Stomach (tissue), 9 donors: ENCODE results near the gene PAOX. TPM values are rescaled to one million over a fixed set of nuclear protein-coding genes. Genes with fewer than 3 reads are reported as not detected.

Experiments
- DNase-seq, 2 donors: peaks; one replicate each; pipeline versions ENCODE4 v3.0.0 to v3.0.0-alpha.2; 2013 to 2019
- H3K27ac ChIP-seq, 5 donors: fragments of 200-600 bp in 4 of 5; sonication (generic) in 4 of 5; one replicate each; pipeline ENCODE4 v1.5.1; 2013 to 2019; ENCODE audit warnings: mild to moderate bottlenecking in 1 of 5, moderate library complexity in 1 of 5
- H3K27me3 ChIP-seq, 3 donors: fragments of 200-600 bp; sonication (generic); one replicate each; pipeline ENCODE4 v1.5.1; 2017 to 2019; ENCODE audit warnings: mixed run types in 1 of 3
- H3K36me3 ChIP-seq, 4 donors: fragments of 200-600 bp; sonication (generic); 1 replicate in 3 of 4; 2 replicates in 1 of 4; pipeline ENCODE4 v1.5.1; 2016 to 2019
- H3K4me1 ChIP-seq, 4 donors: fragments of 200-600 bp; sonication (generic); one replicate each; pipeline ENCODE4 v1.5.1; 2016 to 2019
- H3K4me3 ChIP-seq, 4 donors: fragments of 200-600 bp; sonication (generic) in 3 of 4; one replicate each; pipeline ENCODE4 v1.5.1; 2016 to 2019; ENCODE audit warnings: mild to moderate bottlenecking in 1 of 4
- H3K9me3 ChIP-seq, 4 donors: fragments of 200-600 bp; sonication (generic); one replicate each; pipeline ENCODE4 v1.5.1; 2016 to 2019
- CTCF ChIP-seq, 7 experiments: fragments of 450-650 bp in 4 of 7; fragments of 200-600 bp in 3 of 7; sonication (generic) in 3 of 7; IDR thresholded peaks; one replicate each; pipeline ENCODE4 v1.5.1; 2016 to 2019; ENCODE audit warnings: antibody characterized with exemption in 7 of 7, control low read depth in 2 of 7, mild to moderate bottlenecking in 1 of 7
- EP300 ChIP-seq: sonication (generic); formaldehyde crosslinking; IDR thresholded peaks from one replicate; pipeline ENCODE4 v1.6.1; 2017; ENCODE audit warnings: antibody characterized with exemption
- POLR2A ChIP-seq, 4 donors: fragments of 450-650 bp; IDR thresholded peaks; one replicate each; pipeline ENCODE4 v1.6.1; 2016; ENCODE audit warnings: antibody characterized with exemption in 4 of 4, control low read depth in 2 of 4, mild to moderate bottlenecking in 1 of 4, moderate library complexity in 1 of 4
- POLR2AphosphoS5 ChIP-seq, 3 donors: sonication (generic); formaldehyde crosslinking; IDR thresholded peaks; one replicate each; pipeline ENCODE4 v1.6.1; 2016; ENCODE audit warnings: antibody characterized with exemption in 3 of 3
- WGBS, 5 donors: extraction: QIAGEN DNeasy Blood & Tissue Kit in 3 of 5; methylation state at CpG; one replicate each; pipeline versions ENCODE4 v1.1.5 to v1.1.7; 2013 to 2018; 5-methylcytosine and 5-hydroxymethylcytosine counted together
- intact Hi-C: fragments of 100-400 bp; cut with DNase I; formaldehyde crosslinking; loops from one replicate; pipeline ENCODE4 v1.15.1; 2023; ENCODE audit warnings: low total_unique reads
- polyA plus RNA-seq, 3 donors: library from polyadenylated mRNA; stranded (reverse); fragments of 200-250 nt; gene quantifications; one replicate each; pipeline ENCODE4 v1.2.3, GENCODE V29; 2013
- total RNA-seq, 5 donors: library from RNA; depleted of rRNA; stranded (reverse); fragments of >200 nt; gene quantifications; one replicate each; pipeline versions ENCODE4 v1.1.0 to v1.2.3, GENCODE V29; 2014 to 2016
- donor health status: healthy with polysubstance abuse.
- donor health status: Bipolar disorder and iron deficiency.
- donor health status: healthy.

The PAOX gene
- total and polyA plus RNA-seq, 8 donors: 3.3 to 40.0 (median 11.5) TPM

- Histone ChIP-seq H3K27me3 (no peaks in the 10 kb centered on the region), H3K36me3 (peaks cover 0 to 63% (median 45%) of the 10 kb centered on the region in 4 donors), H3K4me1 (peaks cover 0 to 6% (median 2%) of the 10 kb centered on the region in 4 donors), H3K27ac (peak overlapping the region in 2 of 5 donors; percentile 73 to 78), H3K9me3 (no peaks in the 10 kb centered on the region), H3K4me3 (no peak overlapping the region)
- no peak for TF ChIP-seq EP300
- no peak for TF ChIP-seq CTCF (IDR thresholded peaks at IDR 0.05)
- no peak for TF ChIP-seq POLR2AphosphoS5 (IDR thresholded peaks at IDR 0.05)
- TF ChIP-seq POLR2A (IDR thresholded peaks at IDR 0.05): no peak
- WGBS, 5 donors: 86 to 93% (median 89%) methylated on average over 11 to 17 of the region's 17 CpGs
- intact Hi-C loops: no loop called here
- DNase-seq: peak in 1 of 2 donors; percentile 18
Measured at GRCh38 chr10:133388236-133388972, 9.3 kb downstream of the PAOX start.

GRCh38 chr10:133388973-133389818 is 10.1 kb downstream of the PAOX start:
- 74 to 87% (median 80%) methylated on average over 38 to 39 of the region's 39 CpGs for WGBS, 5 donors
- peak; percentile 25 to 46 for DNase-seq
- intact Hi-C loops: no loop called here
- H3K27ac ChIP-seq: peak overlapping the region; percentile 20 to 78 (median 47)
- H3K4me1 ChIP-seq: peaks cover 0 to 9% (median 6%) of the 10 kb centered on the region in 4 donors
- H3K9me3 ChIP-seq: no peaks in the 10 kb centered on the region
- H3K4me3 ChIP-seq: peak overlapping the region in 3 of 4 donors; percentile 13 to 31 (median 17)
- H3K36me3 ChIP-seq: peaks cover 0 to 56% (median 38%) of the 10 kb centered on the region in 4 donors
- TF ChIP-seq POLR2A (IDR thresholded peaks at IDR 0.05) (no peak), EP300 (no peak), POLR2AphosphoS5 (IDR thresholded peaks at IDR 0.05) (no peak), CTCF (IDR thresholded peaks at IDR 0.05) (no peak)
- no peaks in the 10 kb centered on the region for H3K27me3 ChIP-seq

GRCh38 chr10:133390597-133391248 is 11.7 kb downstream of the PAOX start:
- peak overlapping the region in 2 of 5 donors; percentile 8 to 58 for H3K27ac ChIP-seq
- no peak overlapping the region for H3K4me3 ChIP-seq
- peaks cover 0 to 23% (median 18%) of the 10 kb centered on the region in 4 donors for H3K4me1 ChIP-seq
- DNase-seq: peak in 1 of 2 donors; percentile 17
- intact Hi-C loops: no loop called here
- peaks cover 0 to 44% (median 27%) of the 10 kb centered on the region in 4 donors for H3K36me3 ChIP-seq
- 88 to 91% (median 90%) methylated on average over 19 of the region's 19 CpGs for WGBS, 5 donors
- H3K27me3 ChIP-seq: no peaks in the 10 kb centered on the region
- H3K9me3 ChIP-seq: no peaks in the 10 kb centered on the region
- TF ChIP-seq CTCF (IDR thresholded peaks at IDR 0.05): no peak
- no peak for TF ChIP-seq POLR2AphosphoS5 (IDR thresholded peaks at IDR 0.05)
- TF ChIP-seq EP300: no peak
- no peak for TF ChIP-seq POLR2A (IDR thresholded peaks at IDR 0.05)

GRCh38 chr10:133391249-133391635 is 12.2 kb downstream of the PAOX start:
- Histone ChIP-seq H3K4me3 (no peak overlapping the region), H3K36me3 (peaks cover 0 to 49% (median 33%) of the 10 kb centered on the region in 4 donors), H3K4me1 (peaks cover 0 to 27% (median 22%) of the 10 kb centered on the region in 4 donors), H3K27me3 (no peaks in the 10 kb centered on the region), H3K27ac (peak overlapping the region in 1 of 5 donors; percentile 20), H3K9me3 (no peaks in the 10 kb centered on the region)
- intact Hi-C loops: no loop called here
- 89 to 97% (median 94%) methylated on average over 10 to 12 of the region's 12 CpGs for WGBS, 5 donors
- TF ChIP-seq EP300 (no peak), CTCF (IDR thresholded peaks at IDR 0.05) (no peak)
- no peak for DNase-seq
